B cell (primary cell): Measurements from ENCODE around the gene BDKRB1. TPM values are rescaled to one million over a fixed set of nuclear protein-coding genes. Genes with fewer than 3 reads are reported as not detected.

Source experiments
- ATAC-seq: fragments of 200-7000 bp; cut with Tn5 transposase; one replicate; pipeline ENCODE4 v1.10.0; 2021; ENCODE audit warnings: low read depth, mild to moderate bottlenecking, moderate number of reproducible peaks, moderate library complexity
- CTCF ChIA-PET: fragments of 350-600 bp; sonication (Branson Sonifier 250); formaldehyde crosslinking; loops from one replicate; lab custom pipeline; 2021; ENCODE audit warnings: antibody characterized with exemption, inconsistent platforms; lab: Charles Lee
- POLR2A ChIA-PET: fragments of 350-600 bp; sonication (Branson Sonifier 250); formaldehyde crosslinking; loops from one replicate; lab custom pipeline; 2021; ENCODE audit warnings: antibody characterized with exemption; lab: Charles Lee
- DNase-seq: peaks from one replicate; pipeline ENCODE4 v3.0.0; 2013
- H2AFZ ChIP-seq: 2 replicates; pipeline ENCODE4 v1.6.1; 2012; ENCODE audit warnings: mild to moderate bottlenecking, low read depth, low read length; ENCODE audit not compliant: insufficient read depth, poor library complexity, severe bottlenecking
- H3K27ac ChIP-seq, 2 donors: 1 replicate in 1 of 2; 2 replicates in 1 of 2; pipeline ENCODE4 v1.5.1; 2012 to 2013; ENCODE audit warnings: low read length in 2 of 2, mild to moderate bottlenecking in 2 of 2, moderate library complexity in 1 of 2
- H3K27me3 ChIP-seq, 4 experiments: fragments of 200-600 bp in 1 of 4; sonication (generic) in 1 of 4; replicated peaks in 1 of 4; 1 replicate in 2 of 4; 2 replicates in 2 of 4; pipeline versions ENCODE4 v1.6.1 to v1.7.0; 2013 to 2016; ENCODE audit warnings: low read length in 3 of 4, mild to moderate bottlenecking in 2 of 4, mixed read lengths in 1 of 4, moderate library complexity in 1 of 4; ENCODE audit not compliant: insufficient read depth in 4 of 4, control insufficient read depth in 3 of 4; ENCODE audit errors: control extremely low read depth in 1 of 4
- H3K36me3 ChIP-seq, 2 experiments: replicated peaks in 1 of 2; 1 replicate in 1 of 2; 2 replicates in 1 of 2; pipeline versions ENCODE4 v1.6.1 to v1.7.1; 2013; ENCODE audit warnings: low read length in 1 of 2; ENCODE audit not compliant: insufficient read depth in 2 of 2, control insufficient read depth in 1 of 2; ENCODE audit errors: control extremely low read depth in 1 of 2, extremely low read depth in 1 of 2
- H3K4me1 ChIP-seq, 2 donors: fragments of 200-600 bp in 1 of 2; sonication (generic) in 1 of 2; 1 replicate in 1 of 2; 2 replicates in 1 of 2; pipeline versions ENCODE4 v1.5.1 to v1.6.1; 2013 to 2017; ENCODE audit warnings: low read length in 2 of 2; ENCODE audit not compliant: control insufficient read depth in 2 of 2, insufficient read depth in 2 of 2
- H3K4me2 ChIP-seq: replicated peaks from 2 replicates; pipeline ENCODE3; 2012; ENCODE audit warnings: mild to moderate bottlenecking, low read depth, low read length; ENCODE audit not compliant: poor library complexity, severe bottlenecking
- H3K4me3 ChIP-seq, 5 experiments: fragments of 200-600 bp in 1 of 5; sonication (generic) in 1 of 5; 1 replicate in 3 of 5; 2 replicates in 2 of 5; pipeline versions ENCODE4 v1.5.1 to v1.7.0; 2011 to 2016; ENCODE audit warnings: low read length in 4 of 5, mild to moderate bottlenecking in 4 of 5, low read depth in 2 of 5, control low read depth in 1 of 5, moderate library complexity in 1 of 5; ENCODE audit not compliant: insufficient read depth in 1 of 5; ENCODE audit errors: control extremely low read depth in 1 of 5, extremely low read depth in 1 of 5
- H3K79me2 ChIP-seq: fragments of 200-600 bp; sonication (generic); one replicate; pipeline ENCODE4 v1.6.0; 2016; ENCODE audit warnings: low read length; ENCODE audit not compliant: control insufficient read depth, insufficient read depth
- H3K9ac ChIP-seq: fragments of 200-600 bp; sonication (generic); 2 replicates; pipeline ENCODE4 v1.6.1; 2017; ENCODE audit warnings: mild to moderate bottlenecking, low read length, moderate library complexity
- H3K9me3 ChIP-seq, 3 donors: one replicate each; pipeline versions ENCODE4 v1.6.1 to v1.7.1; 2013; ENCODE audit warnings: low read length in 2 of 3; ENCODE audit not compliant: control insufficient read depth in 2 of 3, insufficient read depth in 1 of 3; ENCODE audit errors: control extremely low read depth in 1 of 3
- H4K20me1 ChIP-seq: 2 replicates; pipeline ENCODE4 v1.6.0; 2012; ENCODE audit warnings: mild to moderate bottlenecking, low read length; ENCODE audit not compliant: insufficient read depth, control insufficient read depth, poor library complexity, severe bottlenecking
- H3K27ac Mint-ChIP-seq: one replicate; pipeline ENCODE4 v1.8.0; 2021; ENCODE audit warnings: mixed read lengths
- H3K27me3 Mint-ChIP-seq: one replicate; pipeline ENCODE4 v1.8.0; 2021; ENCODE audit warnings: mixed read lengths
- H3K4me1 Mint-ChIP-seq: one replicate; pipeline ENCODE4 v1.8.0; 2021; ENCODE audit warnings: mixed read lengths
- H3K4me3 Mint-ChIP-seq: one replicate; pipeline ENCODE4 v1.8.0; 2021; ENCODE audit warnings: mixed read lengths
- H3K9me3 Mint-ChIP-seq: one replicate; pipeline ENCODE4 v1.8.0; 2022; ENCODE audit warnings: mixed read lengths; ENCODE audit not compliant: insufficient read depth
- EZH2 ChIP-seq: IDR thresholded peaks from 2 replicates; pipeline ENCODE4 v1.6.1; 2012; ENCODE audit warnings: borderline replicate concordance, low read depth, mild to moderate bottlenecking, moderate library complexity, low read length; ENCODE audit not compliant: insufficient read depth, poor library complexity, severe bottlenecking
- WGBS: methylation state at CpG from one replicate; pipeline ENCODE4 v1.1.5; 2013; ENCODE audit warnings: missing lambda C conversion rate; ENCODE audit not compliant: insufficient coverage; 5-methylcytosine and 5-hydroxymethylcytosine counted together
- intact Hi-C: fragments of 100-400 bp; cut with micrococcal nuclease; formaldehyde crosslinking; loops from one replicate; pipeline ENCODE4 v1.10.0; 2022
- polyA plus RNA-seq: library from polyadenylated mRNA; depleted of rRNA; stranded (reverse); fragments of >200 nt; gene quantifications from 2 replicates; pipeline ENCODE4 v1.2.3, GENCODE V29; 2012
- total RNA-seq, 2 donors: library from RNA; stranded (reverse); fragments of 120-200 nt in 1 of 2; gene quantifications; 1 replicate in 1 of 2; 2 replicates in 1 of 2; pipeline versions ENCODE4 v1.2.3 to v1.2.4, GENCODE V29; 2013 to 2022
- TF ChIP-seq, protein P1 (sequence below): fragments of 200-600 bp; IDR thresholded peaks from one replicate; pipeline ENCODE4 v1.8.0; 2022; ENCODE audit warnings: antibody characterized with exemption, mild to moderate bottlenecking

Gene BDKRB1
- total and polyA plus RNA-seq, 2 donors (not counting 1 experiment from before 2014, with no cell fraction given), result not detected

DNA sequence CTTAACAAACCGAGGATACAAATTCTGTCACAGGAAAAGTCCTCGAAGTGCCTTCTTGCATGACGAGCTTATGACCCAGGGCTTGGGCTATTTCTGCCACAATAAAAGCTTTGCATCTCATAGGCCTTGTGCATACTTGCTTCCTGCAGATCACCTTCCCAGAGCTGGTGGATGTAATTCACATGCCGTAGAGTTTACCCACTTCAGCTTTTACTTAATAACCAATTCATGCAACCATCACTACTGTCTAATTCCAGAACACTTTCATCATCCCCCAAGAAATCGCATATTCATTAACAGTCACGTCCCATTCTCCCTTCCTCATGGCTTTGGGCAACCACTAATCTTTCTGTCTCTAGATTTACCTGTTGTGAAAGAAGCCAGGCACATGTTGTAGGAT lies 9.0 kb upstream of the BDKRB1 start:
- H3K27ac ChIP-seq, result no peak overlapping the region
- Mint-ChIP-seq H3K27me3 (peaks cover 46% of the 10 kb centered on the region), H3K4me3 (no peak overlapping the region), H3K4me1 (no peaks in the 10 kb centered on the region), H3K27ac (no peak overlapping the region), H3K9me3 (peaks cover 2% of the 10 kb centered on the region)
- ChIA-PET CTCF (no interaction called here), POLR2A (no interaction called here)
- no peaks in the 10 kb centered on the region for H3K36me3 ChIP-seq
- no peak overlapping the region for H3K4me2 ChIP-seq
- no peaks in the 10 kb centered on the region for H4K20me1 ChIP-seq
- peaks cover 0 to 17% (median 0%) of the 10 kb centered on the region in 3 donors for H3K9me3 ChIP-seq
- DNase-seq (no peak), ATAC-seq (no peak)
- WGBS, result 94% methylated on average over 4 of the region's 6 CpGs
- peaks cover 0 to 17% (median 0%) of the 10 kb centered on the region in 4 experiments for H3K27me3 ChIP-seq
- H3K4me3 ChIP-seq, result no peak overlapping the region
- no peaks in the 10 kb centered on the region for H3K79me2 ChIP-seq
- intact Hi-C loops, result no loop called here
- H2AFZ ChIP-seq, result no peak overlapping the region
- no peaks in the 10 kb centered on the region for H3K4me1 ChIP-seq
- TF ChIP-seq, protein P1, sequence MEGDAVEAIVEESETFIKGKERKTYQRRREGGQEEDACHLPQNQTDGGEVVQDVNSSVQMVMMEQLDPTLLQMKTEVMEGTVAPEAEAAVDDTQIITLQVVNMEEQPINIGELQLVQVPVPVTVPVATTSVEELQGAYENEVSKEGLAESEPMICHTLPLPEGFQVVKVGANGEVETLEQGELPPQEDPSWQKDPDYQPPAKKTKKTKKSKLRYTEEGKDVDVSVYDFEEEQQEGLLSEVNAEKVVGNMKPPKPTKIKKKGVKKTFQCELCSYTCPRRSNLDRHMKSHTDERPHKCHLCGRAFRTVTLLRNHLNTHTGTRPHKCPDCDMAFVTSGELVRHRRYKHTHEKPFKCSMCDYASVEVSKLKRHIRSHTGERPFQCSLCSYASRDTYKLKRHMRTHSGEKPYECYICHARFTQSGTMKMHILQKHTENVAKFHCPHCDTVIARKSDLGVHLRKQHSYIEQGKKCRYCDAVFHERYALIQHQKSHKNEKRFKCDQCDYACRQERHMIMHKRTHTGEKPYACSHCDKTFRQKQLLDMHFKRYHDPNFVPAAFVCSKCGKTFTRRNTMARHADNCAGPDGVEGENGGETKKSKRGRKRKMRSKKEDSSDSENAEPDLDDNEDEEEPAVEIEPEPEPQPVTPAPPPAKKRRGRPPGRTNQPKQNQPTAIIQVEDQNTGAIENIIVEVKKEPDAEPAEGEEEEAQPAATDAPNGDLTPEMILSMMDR, result no peak
- TF ChIP-seq EZH2, result no peak
- no peak overlapping the region for H3K9ac ChIP-seq

DNA sequence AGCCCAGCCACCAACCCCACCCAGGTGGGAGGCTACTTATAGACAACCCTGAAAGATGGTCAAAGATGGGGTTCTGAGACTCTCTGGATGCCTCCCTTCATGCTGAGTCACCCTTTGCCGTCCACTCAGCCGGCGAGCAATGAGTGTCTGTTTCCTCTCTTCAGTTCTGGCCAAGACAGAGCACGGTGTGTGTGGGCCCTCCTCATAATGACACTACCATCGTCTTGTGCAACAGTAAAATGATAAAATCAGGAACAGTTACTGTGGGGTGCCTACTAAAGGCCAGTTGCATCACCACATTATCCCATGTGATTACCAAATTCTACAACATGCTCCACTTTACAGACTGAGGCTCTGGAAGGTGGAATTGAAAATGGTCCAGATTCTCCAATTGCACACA lies 7.0 kb upstream of the BDKRB1 start:
- Mint-ChIP-seq H3K4me1 (no peaks in the 10 kb centered on the region), H3K27me3 (peaks cover 56% of the 10 kb centered on the region), H3K9me3 (peaks cover 2% of the 10 kb centered on the region), H3K27ac (no peak overlapping the region), H3K4me3 (no peak overlapping the region)
- no peaks in the 10 kb centered on the region for H3K79me2 ChIP-seq
- ATAC-seq (no peak), DNase-seq (no peak)
- 74% methylated on average over 3 of the region's 5 CpGs for WGBS
- H3K27me3 ChIP-seq, result peaks cover 0 to 17% (median 0%) of the 10 kb centered on the region in 4 experiments
- CTCF ChIA-PET, result interaction anchor here (0.7 kb wide), 1 partner anchor 32 kb away, joined by 4 read pairs; no protein-coding TSS in a partner anchor
- intact Hi-C loops, result no loop called here
- H2AFZ ChIP-seq, result no peak overlapping the region
- H3K4me3 ChIP-seq, result no peak overlapping the region
- peaks cover 0 to 3% (median 0%) of the 10 kb centered on the region in 3 donors for H3K9me3 ChIP-seq
- no peaks in the 10 kb centered on the region for H4K20me1 ChIP-seq
- H3K27ac ChIP-seq, result no peak overlapping the region
- H3K4me1 ChIP-seq, result no peaks in the 10 kb centered on the region
- no peak for TF ChIP-seq EZH2
- TF ChIP-seq, protein P1, result no peak
- no peak overlapping the region for H3K9ac ChIP-seq
- POLR2A ChIA-PET, result no interaction called here
- H3K36me3 ChIP-seq, result no peaks in the 10 kb centered on the region
- H3K4me2 ChIP-seq, result no peak overlapping the region
